Activated CD4-positive, alpha-beta T cell treated with anti-CD3 and anti-CD28 coated beads, Interleukin-2, amount 50 U/mL, for 1 hour (primary cell): ENCODE measurements around the gene KIFC3.
"Not testable (repeated sequence)": the region's sequence is repeated elsewhere in the genome, so short reads cannot be mapped to it uniquely, and the experiment has no call there.

Experiments
- DNase-seq: peaks from one replicate; pipeline ENCODE4 v3.0.0-alpha.2; 2020

KIFC3 gene

GRCh38 chr16:57804111-57804837 lies 2.0 kb upstream of the KIFC3 start:
- DNase-seq, result no peak

- no peak for DNase-seq
Measured at GRCh38 chr16:57803134-57803990, 1.1 kb upstream of the KIFC3 start.

- DNase-seq, result no peak
Measured at GRCh38 chr16:57801809-57802340, 416 bp downstream of the KIFC3 start.

- DNase-seq, result no peak
Measured at GRCh38 chr16:57801098-57801808, 1.0 kb downstream of the KIFC3 start.

GRCh38 chr16:57800200-57801097 lies 1.8 kb downstream of the KIFC3 start:
- DNase-seq, result no peak

GRCh38 chr16:57799600-57800199 lies 2.6 kb downstream of the KIFC3 start:
- no peak for DNase-seq

GRCh38 chr16:57798953-57799599 lies 3.2 kb downstream of the KIFC3 start:
- no peak for DNase-seq

GRCh38 chr16:57798267-57798810 lies 4.0 kb downstream of the KIFC3 start:
- DNase-seq, result no peak

- DNase-seq, result no peak
Measured at GRCh38 chr16:57797526-57798266, 4.6 kb downstream of the KIFC3 start.

- DNase-seq, result no peak
Measured at GRCh38 chr16:57797216-57797525, 5.1 kb downstream of the KIFC3 start.

- DNase-seq, result not testable (repeated sequence)
Measured at GRCh38 chr16:57796014-57796413, 6.3 kb downstream of the KIFC3 start.

GRCh38 chr16:57795431-57795878 lies 6.8 kb downstream of the KIFC3 start:
- peak; percentile 12 for DNase-seq

GRCh38 chr16:57794849-57795430 lies 7.4 kb downstream of the KIFC3 start:
- DNase-seq, result no peak

- no peak for DNase-seq
Measured at GRCh38 chr16:57791893-57792461, 10.3 kb downstream of the KIFC3 start.

- DNase-seq, result no peak
Measured at GRCh38 chr16:57791195-57791892, 10.9 kb downstream of the KIFC3 start.

GRCh38 chr16:57788951-57789350 lies 13.3 kb downstream of the KIFC3 start:
- no peak for DNase-seq

GRCh38 chr16:57788252-57788841 lies 13.9 kb downstream of the KIFC3 start:
- no peak for DNase-seq

- DNase-seq, result no peak
Measured at GRCh38 chr16:57787519-57787905, 14.8 kb downstream of the KIFC3 start.
